Measurements from ENCODE around the gene PER1. TPM values are rescaled to one million over a fixed set of nuclear protein-coding genes. Genes with fewer than 3 reads are reported as not detected.
A peak's percentile ranks its signal among the peaks of the same experiment; 100 is the strongest.

PER1 gene
- total and polyA plus RNA-seq, 2 of the 13 experiments (the other 11 are each of a cell fraction or from before 2014, with no cell fraction given): 2.6 to 3.6 TPM

GRCh38 chr17:8153525-8153956 lies 1.3 kb upstream of the PER1 start (continued):
- TF ChIP-seq JUND (CRISPR knock-in tag; IDR thresholded peaks at IDR 0.05): peak; percentile 43; the same call in 1 of the 2 replicates
- 0 out of 2 replicates have a peak, but pooled peaks have one; percentile 12 for TF ChIP-seq ZNF747 (CRISPR knock-in tag; IDR thresholded peaks at IDR 0.05; ENCODE audit: borderline replicate concordance)
- peak in 1 of 2 experiments; percentile 46; a peak in 1 of 4 replicates for TF ChIP-seq ATF4 (CRISPR knock-in tag; IDR thresholded peaks at IDR 0.05)
- no peak for TF ChIP-seq ZNF737 (CRISPR knock-in tag; IDR thresholded peaks at IDR 0.05; ENCODE audit: borderline replicate concordance)
- TF ChIP-seq ZFX (CRISPR knock-in tag; IDR thresholded peaks at IDR 0.05; ENCODE audit: low read depth): peak; percentile 73
- peak; percentile 18; the same call in 1 of the 2 replicates for TF ChIP-seq ZBTB38 (CRISPR knock-in tag; IDR thresholded peaks at IDR 0.05)
- peak; percentile 30; the same call in 1 of the 2 replicates for TF ChIP-seq HOXA3 (CRISPR knock-in tag; IDR thresholded peaks at IDR 0.05)
- TF ChIP-seq ONECUT2 (CRISPR knock-in tag; IDR thresholded peaks at IDR 0.05): peak; percentile 82
- TF ChIP-seq, protein P1, sequence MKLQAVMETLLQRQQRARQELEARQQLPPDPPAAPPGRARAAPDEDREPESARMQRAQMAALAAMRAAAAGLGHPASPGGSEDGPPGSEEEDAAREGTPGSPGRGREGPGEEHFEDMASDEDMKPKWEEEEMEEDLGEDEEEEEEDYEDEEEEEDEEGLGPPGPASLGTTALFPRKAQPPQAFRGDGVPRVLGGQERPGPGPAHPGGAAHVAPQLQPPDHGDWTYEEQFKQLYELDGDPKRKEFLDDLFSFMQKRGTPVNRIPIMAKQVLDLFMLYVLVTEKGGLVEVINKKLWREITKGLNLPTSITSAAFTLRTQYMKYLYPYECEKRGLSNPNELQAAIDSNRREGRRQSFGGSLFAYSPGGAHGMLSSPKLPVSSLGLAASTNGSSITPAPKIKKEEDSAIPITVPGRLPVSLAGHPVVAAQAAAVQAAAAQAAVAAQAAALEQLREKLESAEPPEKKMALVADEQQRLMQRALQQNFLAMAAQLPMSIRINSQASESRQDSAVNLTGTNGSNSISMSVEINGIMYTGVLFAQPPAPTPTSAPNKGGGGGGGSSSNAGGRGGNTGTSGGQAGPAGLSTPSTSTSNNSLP (IDR thresholded peaks at IDR 0.05; ENCODE audit: low read depth, low read length): peak; percentile 14; the same call in 1 of the 2 replicates
- 0 out of 2 replicates have a peak, but pooled peaks have one; percentile 5 for TF ChIP-seq ZBTB21 (CRISPR knock-in tag; IDR thresholded peaks at IDR 0.05)
- peak; percentile 99 for TF ChIP-seq SOX5 (CRISPR knock-in tag; IDR thresholded peaks at IDR 0.05; ENCODE audit: borderline replicate concordance)
- peak; percentile 89 for TF ChIP-seq BHLHE40 (IDR thresholded peaks at IDR 0.05; ENCODE audit: low read length)
- TF ChIP-seq NR2F6 (IDR thresholded peaks at IDR 0.05): no peak
- peak; percentile 24; the same call in 1 of the 2 replicates for TF ChIP-seq NR2F6 (CRISPR knock-in tag; IDR thresholded peaks at IDR 0.05)
- TF ChIP-seq SIX1 (CRISPR knock-in tag; IDR thresholded peaks at IDR 0.05; ENCODE audit: borderline replicate concordance): 0 out of 2 replicates have a peak, but pooled peaks have one; percentile 14
- peak; percentile 45; the same call in 1 of the 2 replicates for TF ChIP-seq BCL6 (CRISPR knock-in tag; IDR thresholded peaks at IDR 0.05)

Data from HepG2 (cell line).